GM12875 (cell line): Measurements from ENCODE around the gene HES7.
"Not testable (repeated sequence)": the region's sequence is repeated elsewhere in the genome, so short reads cannot be mapped to it uniquely, and the experiment has no call there.

Experiments
- H3K4me3 ChIP-seq: one replicate; pipeline ENCODE4 v1.5.1; 2011; ENCODE audit warnings: low read depth, low read length, control low read depth
- TF ChIP-seq, protein P1 (sequence below): IDR thresholded peaks from 2 replicates; pipeline ENCODE4 v1.5.1; 2011; ENCODE audit warnings: low read depth, mild to moderate bottlenecking, control low read depth, inconsistent platforms, low read length, moderate library complexity, borderline replicate concordance; ENCODE audit not compliant: insufficient read depth

The HES7 gene

DNA sequence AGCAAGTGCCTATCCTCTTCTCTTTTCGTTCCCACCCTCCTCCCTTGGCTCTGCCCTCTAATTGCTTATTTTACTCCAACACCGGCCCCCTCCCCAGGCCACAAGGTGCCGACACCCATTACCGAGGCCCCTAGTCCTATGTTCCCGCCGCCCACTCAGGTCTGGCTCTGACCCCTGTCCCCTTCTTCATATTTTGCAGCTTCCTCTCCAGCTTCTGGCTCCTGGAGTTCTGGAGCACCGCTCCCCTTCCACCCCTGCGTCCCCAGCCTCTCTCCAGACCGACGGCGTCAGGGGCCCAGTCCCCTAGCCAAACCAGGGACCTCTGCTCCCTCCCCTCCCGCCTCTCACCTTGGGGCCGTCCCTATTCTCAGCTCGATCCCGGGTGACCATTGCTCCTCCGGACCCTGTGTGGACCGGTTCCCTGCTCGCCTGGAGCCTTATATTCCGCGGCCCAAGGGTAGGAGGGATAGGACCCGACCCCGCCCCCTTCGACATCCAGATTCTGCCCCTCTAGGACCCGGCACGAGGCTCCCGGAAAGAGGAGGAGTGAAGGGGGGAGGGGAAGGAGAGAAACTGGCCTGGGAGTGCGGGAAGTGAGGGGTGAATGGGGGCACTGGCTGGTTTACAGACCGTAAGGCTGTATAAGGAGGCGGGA is at the start of gene HES7:
Gene HES7 (minus strand): TSS at position 412 of the 655 bp plus-strand sequence. CDS start 22 bp downstream, at position 390.
- H3K4me3 ChIP-seq, result peak within 1 kb of the TSS; percentile 59
- TF ChIP-seq, protein P1, sequence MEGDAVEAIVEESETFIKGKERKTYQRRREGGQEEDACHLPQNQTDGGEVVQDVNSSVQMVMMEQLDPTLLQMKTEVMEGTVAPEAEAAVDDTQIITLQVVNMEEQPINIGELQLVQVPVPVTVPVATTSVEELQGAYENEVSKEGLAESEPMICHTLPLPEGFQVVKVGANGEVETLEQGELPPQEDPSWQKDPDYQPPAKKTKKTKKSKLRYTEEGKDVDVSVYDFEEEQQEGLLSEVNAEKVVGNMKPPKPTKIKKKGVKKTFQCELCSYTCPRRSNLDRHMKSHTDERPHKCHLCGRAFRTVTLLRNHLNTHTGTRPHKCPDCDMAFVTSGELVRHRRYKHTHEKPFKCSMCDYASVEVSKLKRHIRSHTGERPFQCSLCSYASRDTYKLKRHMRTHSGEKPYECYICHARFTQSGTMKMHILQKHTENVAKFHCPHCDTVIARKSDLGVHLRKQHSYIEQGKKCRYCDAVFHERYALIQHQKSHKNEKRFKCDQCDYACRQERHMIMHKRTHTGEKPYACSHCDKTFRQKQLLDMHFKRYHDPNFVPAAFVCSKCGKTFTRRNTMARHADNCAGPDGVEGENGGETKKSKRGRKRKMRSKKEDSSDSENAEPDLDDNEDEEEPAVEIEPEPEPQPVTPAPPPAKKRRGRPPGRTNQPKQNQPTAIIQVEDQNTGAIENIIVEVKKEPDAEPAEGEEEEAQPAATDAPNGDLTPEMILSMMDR, result no peak

DNA sequence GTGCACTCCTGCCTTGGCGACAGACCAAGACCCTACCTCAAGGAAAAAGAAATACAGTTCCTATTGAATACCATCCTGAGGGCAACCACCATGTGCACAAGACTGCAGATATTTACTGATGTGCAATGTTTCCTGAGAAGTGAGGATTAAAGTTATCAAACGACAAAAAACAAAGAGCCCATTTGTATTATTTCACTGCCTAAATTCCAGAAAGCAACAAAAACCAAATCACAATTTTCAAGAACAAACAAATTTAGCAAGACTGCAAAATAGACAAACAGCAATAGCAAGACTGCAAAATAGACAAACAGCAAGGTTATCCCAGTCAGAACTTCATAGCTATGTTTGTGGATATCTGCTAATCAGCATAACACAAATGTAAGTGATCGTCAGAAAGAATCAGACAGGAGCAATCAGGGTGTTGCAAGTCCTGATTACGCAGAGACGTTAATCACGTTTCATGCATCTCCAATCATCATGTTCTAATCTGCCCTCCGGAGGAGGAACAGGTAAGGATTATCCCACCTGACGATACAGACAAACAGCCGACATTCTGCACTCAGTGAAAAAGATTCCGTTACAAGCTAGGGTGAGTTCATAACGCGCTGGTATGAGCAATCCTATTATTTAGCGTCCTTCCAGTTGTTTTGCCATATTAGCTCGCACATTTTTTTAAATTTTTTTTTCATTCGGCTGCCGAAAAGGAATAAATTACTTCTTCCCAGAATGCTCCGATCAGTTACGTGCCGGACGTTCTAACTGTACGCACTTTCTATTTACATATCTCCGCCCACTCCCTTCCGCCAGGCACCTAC is 49.4 kb upstream of the HES7 start:
- H3K4me3 ChIP-seq, result peak overlapping the region; percentile 36
- TF ChIP-seq, protein P1, result no peak

DNA sequence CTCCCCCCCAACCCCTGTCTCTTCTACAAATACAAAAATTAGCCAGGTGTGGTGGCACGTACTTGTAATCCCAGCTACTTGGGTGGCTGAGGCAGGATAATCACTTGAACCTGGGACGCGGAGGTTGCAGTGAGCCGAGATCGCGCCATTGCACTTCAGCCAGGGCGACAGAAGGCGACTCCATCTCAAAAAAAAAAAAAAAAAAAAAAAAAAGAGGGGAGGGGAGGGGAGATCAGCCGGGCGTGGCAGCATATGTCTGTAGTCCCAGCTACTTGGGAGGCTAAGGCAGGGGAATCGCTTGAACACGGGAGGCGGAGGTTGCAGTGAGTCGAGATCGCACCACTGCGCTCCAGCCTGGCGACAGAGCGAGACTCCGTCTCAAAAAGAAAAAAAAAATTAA is 46.3 kb upstream of the HES7 start:
- H3K4me3 ChIP-seq, result not testable (repeated sequence)

DNA sequence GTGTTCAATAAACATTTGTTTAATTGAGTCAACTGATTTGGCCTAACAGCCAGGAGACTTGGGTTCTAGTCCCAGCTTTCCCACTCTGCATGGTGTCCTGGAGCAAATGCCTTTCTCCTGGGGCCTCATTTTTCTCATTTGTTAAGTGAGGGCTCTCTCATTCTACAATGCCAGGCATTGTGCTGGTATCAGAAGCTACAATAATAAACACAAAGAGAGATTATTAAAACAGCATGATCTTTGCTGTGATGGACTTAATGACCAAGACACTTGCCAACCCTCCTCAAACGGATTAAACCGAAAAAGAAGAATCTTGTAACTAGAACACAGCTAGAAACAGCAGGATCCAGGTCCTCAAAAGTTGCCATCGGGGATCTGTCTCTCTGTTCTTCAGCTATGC is 43.6 kb upstream of the HES7 start:
- H3K4me3 ChIP-seq, result no peak overlapping the region
- TF ChIP-seq, protein P1, result no peak

DNA sequence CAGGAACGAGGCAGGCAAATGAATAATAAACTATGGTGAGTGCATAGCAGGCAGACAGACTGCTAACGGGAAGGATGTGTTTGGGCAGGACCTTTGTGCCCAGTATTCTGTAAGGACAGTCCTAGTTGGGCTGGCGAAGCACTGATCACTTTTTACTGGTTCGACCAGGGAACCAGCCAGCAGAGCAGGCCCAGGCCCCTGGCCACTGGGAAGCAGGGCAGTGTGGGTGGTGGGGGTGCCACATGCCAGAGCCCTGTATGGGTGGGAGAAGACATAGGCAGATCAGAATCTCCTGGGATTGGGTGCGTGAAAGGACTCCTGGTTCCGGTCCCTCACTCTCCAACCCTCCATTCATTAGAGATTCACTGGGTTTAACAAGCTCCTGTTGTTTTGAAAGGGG is 42.8 kb upstream of the HES7 start:
- TF ChIP-seq, protein P1, result no peak
- H3K4me3 ChIP-seq, result no peak overlapping the region

DNA sequence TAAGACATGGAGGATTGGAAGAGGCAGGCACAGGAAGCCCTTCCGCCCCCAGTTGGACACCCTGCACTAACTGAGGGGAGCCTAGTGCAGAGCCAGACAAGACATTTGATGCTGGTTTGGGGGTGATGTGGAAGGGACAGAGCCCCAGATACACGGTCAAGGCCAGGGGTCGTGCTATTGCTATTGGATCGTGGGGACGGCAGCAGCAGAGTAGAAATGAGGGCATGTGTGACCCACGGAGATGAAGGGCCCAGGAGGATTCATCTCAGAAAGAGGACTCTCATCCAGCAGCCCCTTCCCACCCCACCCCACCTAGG is 40.9 kb upstream of the HES7 start:
- TF ChIP-seq, protein P1, result no peak
- no peak overlapping the region for H3K4me3 ChIP-seq

DNA sequence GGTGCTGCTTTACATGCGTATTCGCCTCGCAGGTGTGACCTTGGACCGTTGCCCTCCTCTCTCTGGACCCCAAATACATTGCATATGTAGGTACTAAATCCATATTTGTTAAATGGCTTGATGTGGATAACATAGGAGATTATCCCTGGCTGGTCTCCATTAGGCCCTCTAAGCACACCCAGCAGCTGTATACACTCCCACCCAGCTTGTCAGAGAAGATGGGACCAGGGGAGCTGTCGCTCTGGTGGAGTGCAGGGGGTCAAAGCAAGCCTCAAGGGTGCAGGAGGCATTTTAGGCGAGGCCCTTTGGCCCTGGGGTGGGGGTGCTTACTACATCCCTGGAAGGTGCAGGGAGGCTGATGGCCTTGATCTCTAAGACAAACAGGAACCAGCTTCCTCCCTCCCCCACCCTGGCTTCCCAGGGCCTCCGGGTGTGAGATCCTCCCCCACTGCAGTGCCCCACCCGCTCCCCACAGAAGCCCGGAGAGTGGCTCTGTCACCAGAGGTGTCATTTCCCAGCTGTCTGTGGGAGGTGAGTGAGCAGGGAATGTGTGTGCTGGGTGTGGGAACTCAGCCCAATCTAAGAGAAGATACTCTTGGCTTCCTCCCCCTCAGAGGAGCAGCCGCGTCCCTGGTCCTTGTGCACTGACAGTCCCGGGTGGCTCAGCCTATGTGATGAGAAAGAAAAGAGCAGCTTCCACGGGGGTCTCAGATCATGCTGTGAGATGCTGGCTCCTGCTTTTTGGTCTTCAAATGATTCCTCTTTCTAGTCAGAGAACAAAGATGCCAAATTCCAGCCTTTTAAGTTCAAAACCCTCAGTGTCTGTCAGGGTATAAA is 40.3 kb upstream of the HES7 start:
- TF ChIP-seq, protein P1, result no peak
- H3K4me3 ChIP-seq, result no peak overlapping the region
